Stimulated activated CD4-positive, alpha-beta T cell treated with anti-CD3 and anti-CD28 coated beads, Interleukin-15, amount 100 ng/mL, for 48 hours (primary cell): ENCODE results near the gene SOCS4.

Source experiments
- DNase-seq, 2 donors: peaks; one replicate each; pipeline ENCODE4 v3.0.0-alpha.2; 2020; ENCODE audit warnings: low read depth in 2 of 2

Gene SOCS4

DNA sequence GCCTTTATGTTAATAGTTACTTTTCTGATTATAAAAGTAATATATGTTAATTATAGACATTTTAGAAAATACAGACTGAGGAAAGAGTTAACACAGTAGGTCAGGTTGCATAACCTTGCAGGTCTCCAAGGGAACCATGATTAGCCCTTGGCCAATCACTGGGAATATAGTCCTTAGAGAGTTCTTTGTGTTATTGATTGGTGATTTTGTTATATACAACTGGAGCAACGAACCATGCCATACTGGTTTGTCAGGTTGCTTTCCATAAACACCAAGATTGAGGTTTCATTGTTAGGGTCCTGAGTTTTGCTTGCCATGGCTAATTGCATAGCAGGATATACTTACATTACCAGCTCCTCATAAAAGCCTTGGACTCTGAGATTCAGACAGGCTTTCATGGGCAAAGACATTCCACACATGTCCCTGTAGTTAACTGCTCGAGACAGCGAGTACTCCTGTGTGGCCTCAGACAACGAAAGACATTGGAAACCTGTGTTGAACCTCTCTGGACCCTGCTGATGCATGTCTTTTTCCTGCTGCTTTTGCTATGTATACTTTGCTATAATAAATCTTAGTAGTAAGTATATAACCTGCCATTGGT is 58.1 kb downstream of the SOCS4 start:
- DNase-seq = no peak

DNA sequence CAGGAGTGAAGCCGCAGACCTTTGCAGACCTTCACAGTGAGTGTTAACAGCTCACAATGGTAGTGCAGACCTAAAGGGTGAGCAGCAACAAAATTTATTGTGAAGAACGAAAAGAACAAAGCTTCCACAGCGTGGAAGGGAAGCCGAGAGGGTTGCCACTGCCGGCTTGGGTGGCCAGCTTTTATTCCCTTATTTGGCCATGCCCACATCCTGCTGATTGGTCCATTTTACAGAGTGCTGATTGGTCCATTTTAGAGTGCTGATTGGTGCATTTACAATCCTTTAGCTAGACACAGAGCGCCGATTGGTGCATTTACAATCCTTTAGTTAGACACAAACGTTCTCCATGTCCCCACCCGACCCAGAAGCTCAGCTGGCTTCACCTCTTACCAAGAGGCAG is 59.9 kb downstream of the SOCS4 start:
- DNase-seq = no peak

DNA sequence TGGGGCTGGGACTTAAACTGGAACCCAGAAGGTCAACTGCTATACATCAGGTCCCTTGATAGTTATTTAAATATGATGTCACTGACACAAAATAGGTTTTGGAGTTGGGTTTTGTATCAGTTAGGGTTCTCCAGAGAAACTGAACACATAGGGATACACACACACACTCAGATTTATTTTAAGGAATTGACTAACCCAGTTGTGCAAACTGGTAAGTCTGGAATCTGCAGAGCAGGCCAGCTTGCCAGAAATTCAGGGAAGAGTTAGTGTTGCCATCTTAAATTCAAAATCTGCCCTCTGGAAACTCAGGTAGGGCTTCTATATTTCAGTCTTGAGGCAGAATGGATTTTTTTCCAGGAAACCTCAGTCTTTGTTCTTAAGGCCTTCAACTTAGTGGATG is 61.3 kb downstream of the SOCS4 start:
- DNase-seq = no peak

DNA sequence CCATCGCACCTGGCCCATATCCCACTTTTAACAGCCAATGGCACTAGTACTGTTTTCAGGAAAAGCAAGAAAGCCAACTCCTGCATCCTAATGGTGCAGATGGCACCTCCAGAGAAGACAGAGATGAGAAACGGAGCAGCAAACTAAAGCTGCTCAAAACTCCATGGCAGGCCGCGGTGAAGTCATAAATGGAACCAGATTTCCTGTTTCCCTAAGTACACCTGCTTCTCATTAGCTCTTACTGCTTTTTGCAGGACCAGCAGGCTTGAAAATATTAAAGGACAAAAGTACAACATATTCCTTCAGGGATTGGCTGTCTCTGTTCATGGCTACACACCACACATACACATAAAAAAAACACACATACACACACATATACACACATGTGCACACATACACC is 65.3 kb downstream of the SOCS4 start:
- DNase-seq = no peak

DNA sequence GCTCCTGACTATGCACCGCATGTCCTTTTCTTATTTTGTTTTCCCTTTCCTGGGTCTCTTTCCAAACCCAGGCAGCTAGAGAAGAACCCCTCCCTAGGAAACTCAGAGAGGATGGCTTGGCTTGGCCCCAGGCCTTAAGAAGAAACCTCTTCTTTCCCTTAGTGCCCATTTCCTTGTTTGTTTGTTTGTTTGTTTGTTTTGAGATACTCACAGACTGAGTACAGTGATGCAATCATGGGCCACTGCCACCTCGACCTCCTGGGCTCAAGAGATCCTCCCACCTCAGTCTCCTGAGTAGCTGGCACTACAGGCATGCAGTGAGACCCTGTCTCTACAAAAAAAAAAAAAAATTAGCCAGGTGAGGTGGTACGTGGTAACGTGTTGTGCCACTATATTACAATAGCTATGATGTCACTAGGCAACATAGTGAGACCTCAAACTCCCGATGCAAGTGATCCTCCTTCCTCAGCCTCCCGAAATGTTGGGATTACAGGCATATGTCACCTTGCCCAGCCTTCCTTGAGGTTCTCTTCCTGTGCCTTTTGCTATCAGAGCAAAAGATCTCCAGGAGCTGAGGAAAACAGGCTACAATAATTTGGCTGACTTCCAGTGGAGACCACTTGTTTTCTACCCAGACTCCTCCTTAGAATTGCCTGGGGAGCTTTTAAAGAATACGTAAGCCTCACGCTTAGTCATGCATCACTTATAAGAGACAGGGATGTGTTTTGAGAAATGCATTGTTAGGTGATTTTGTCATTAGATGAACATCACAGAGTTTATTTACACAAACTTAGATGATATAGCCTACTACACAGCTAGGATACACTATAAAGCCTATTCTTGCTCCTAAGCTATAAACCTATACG is 67.5 kb downstream of the SOCS4 start:
- no peak for DNase-seq

DNA sequence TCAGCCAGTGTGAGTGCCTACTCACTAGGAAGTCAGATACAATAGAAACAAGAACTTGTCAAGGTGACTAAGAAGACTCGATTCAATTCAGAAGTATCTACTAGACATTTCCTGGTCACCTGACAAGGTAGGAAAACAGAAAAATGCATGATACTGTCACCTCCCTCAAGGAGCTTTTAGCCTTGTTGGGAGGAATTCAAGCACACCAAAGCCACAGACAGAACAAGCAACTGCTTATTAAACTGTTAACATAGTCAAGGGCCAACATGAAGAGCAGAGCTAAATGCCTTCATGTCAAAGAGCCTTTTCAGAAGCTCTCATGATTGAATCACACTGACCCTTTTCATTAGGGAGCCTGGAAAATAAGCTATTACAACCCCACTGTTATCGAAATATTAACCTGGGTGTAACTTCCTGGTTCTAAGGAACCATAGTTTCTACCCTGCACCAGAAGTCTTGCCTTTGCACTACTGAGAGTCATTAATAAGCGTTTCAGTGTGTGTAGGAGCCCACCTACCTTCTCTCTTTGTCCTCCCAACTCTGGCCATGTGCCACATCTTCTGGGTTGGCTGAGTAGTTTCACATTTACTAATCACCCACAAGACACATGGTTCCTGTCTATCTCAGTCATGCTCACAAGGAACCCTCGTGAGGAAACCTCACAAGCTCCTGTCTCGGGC is 71.0 kb downstream of the SOCS4 start:
- peak; percentile 40 to 51 for DNase-seq

DNA sequence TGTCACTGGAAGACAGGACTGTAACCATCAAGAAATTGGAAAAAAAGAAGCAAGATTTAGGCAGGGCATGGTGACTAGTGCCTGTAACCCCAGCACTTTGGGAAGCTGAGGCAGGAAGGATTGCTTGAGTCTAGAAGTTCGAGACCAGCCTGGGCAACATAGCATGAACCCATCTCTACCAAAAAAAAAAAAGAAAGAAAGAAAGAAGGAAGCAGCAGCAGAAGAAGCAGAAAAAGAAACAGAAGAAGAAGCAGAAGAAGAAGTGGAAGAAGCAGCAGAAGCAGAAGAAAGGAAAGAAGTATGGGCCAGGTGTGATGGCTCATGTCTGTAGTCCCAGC is 71.5 kb downstream of the SOCS4 start:
- no peak for DNase-seq
